HG02943 (cell line): ENCODE data around the gene DMP1.

ENCODE experiments used
- ATAC-seq: cut with Tn5 transposase; IDR thresholded peaks from one replicate; pipeline ENCODE4 v1.9.1; 2021; ENCODE audit warnings: mild to moderate bottlenecking, low read depth, moderate library complexity; ENCODE audit not compliant: unreplicated experiment

The DMP1 gene

GRCh38 chr4:87649980-87650379 is at the start of gene DMP1:
Gene DMP1 (plus strand): TSS chr4:87650280. CDS start chr4:87656493, 6,213 bp downstream.
- no peak for ATAC-seq

DNA sequence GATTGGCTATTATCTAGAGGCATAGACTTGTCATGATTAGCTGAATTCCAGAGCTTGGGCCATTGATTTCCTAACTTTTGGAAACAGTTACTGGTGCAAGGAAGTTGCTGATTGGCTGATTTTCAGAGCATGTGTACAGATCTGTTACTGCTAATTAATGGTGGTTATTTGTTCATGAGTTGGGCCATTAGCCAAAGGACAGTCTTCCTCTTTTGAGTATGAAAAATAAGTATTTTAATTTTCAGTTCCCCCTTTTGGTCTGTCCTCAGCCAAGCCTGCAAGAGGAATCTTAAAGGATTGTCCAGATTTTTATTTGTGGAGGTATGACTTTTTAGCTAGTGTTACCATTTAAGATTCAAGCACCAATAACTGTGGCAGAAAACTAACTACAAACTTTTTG is 48.7 kb upstream of the DMP1 start:
- no peak for ATAC-seq

GRCh38 chr4:87608229-87608628 is 41.9 kb upstream of the DMP1 start, which contains the start of gene DSPP:
Gene DSPP (plus strand): TSS chr4:87608529. CDS start chr4:87610909, 2,380 bp downstream.
- ATAC-seq, result no peak

- ATAC-seq, result no peak
Observed at GRCh38 chr4:87614292-87614890, 35.7 kb upstream of the DMP1 start.

DNA sequence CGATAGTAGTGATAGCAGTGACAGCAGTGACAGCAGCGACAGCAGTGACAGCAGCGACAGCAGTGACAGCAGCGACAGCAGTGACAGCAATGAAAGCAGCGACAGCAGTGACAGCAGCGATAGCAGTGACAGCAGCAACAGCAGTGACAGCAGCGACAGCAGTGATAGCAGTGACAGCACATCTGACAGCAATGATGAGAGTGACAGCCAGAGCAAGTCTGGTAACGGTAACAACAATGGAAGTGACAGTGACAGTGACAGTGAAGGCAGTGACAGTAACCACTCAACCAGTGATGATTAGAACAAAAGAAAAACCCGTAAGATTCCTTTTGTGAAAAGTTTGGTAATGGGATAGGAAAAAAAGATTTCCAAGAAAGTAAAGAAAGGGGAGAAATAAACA is 33.8 kb upstream of the DMP1 start:
- no peak for ATAC-seq

GRCh38 chr4:87620086-87620485 is 30.0 kb upstream of the DMP1 start:
- ATAC-seq, result no peak

DNA sequence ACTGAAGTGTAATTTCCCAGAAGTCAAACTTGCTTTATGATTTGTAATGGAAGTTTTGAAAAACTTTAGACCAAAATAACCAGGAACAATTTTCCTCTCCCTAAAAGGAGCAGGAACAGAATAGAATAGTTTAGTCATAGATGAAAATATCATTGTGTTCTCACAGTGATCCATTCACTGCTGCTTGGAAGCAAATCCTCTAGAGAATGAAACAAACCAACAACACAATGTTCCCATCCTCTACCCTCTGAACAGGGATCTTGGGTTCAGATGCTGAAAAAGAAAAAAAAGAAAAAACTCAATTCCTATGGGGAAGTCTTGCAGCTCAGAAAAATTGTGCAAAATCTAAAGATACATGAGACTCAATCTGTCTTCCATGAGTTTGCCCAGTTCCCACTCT is 29.6 kb upstream of the DMP1 start:
- ATAC-seq, result no peak

- no peak for ATAC-seq
Observed at GRCh38 chr4:87622303-87622702, 27.8 kb upstream of the DMP1 start.

DNA sequence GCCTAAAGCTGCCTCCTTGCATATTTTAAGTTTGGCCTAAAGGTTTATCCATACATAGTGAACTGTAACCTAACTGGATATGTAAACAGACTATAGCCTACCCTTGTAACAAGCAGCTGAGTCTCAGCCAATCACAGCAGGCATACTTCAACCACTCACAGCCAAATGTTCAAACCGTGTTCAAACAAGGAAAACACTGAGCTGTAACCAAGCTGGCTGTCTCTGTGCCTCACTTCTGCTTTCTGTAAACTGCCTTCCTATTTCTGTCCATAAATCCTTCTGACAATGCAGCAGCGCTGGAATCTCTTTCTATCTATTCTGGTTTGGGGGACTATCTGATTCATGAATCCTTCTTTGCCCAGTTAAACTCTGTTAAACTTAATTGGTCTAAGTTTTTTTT is 25.4 kb upstream of the DMP1 start:
- ATAC-seq, result no peak

GRCh38 chr4:87631668-87632067 is 18.4 kb upstream of the DMP1 start:
- no peak for ATAC-seq

GRCh38 chr4:87632469-87632868 is 17.6 kb upstream of the DMP1 start:
- no peak for ATAC-seq

GRCh38 chr4:87633243-87633642 is 16.8 kb upstream of the DMP1 start:
- ATAC-seq, result no peak

GRCh38 chr4:87644286-87644685 is 5.8 kb upstream of the DMP1 start:
- no peak for ATAC-seq

DNA sequence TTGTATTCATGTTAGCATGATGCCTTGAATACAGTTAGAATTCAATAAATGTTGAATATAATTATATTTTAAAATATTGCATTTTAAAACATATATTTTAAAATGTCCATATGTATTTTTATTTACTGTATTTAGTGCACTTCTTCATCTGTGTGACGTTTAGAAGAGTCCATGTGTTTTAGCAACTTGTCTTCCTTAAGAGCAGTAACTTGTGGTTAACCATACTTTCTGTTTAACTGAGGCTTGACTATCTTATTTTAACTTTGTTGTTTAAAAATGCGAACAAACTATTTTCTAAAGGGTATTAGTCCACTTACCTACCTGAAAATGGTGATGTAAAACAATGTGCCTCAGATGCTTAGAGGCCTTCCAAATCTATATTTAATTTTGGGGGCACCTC is 858 bp downstream of the DMP1 start:
- no peak for ATAC-seq

- no peak for ATAC-seq
Observed at GRCh38 chr4:87651941-87652340, 1.9 kb downstream of the DMP1 start.

DNA sequence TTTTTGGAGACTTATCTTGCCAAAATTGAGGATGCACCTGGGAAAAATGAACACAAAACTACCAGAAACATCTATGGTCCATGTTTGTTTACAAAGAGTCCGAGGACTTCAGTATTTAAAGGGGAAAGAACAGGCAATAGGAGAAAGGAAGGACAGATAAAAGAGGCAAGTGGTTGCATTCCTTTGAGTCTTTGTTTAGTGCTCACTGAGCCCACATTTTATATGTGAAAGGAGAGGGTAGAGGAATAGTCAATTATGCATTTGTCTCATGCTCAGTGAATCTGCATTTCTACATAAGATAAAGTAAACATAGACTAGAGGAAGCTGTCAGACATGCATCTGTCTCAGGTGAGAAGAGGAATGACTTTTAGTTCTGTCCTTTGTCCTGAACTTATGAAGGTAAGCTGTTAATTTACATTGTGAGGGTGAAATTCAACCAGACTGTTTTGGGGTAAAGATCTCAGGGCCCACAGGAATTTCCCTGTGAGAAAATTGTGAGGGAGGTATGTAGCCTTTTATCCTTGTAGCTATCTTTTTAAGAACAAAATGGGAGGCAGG is 4.5 kb downstream of the DMP1 start:
- ATAC-seq, result no peak

- ATAC-seq, result no peak
Observed at GRCh38 chr4:87657525-87657924, 7.4 kb downstream of the DMP1 start.

GRCh38 chr4:87659247-87659931 is 9.3 kb downstream of the DMP1 start:
- ATAC-seq, result no peak

DNA sequence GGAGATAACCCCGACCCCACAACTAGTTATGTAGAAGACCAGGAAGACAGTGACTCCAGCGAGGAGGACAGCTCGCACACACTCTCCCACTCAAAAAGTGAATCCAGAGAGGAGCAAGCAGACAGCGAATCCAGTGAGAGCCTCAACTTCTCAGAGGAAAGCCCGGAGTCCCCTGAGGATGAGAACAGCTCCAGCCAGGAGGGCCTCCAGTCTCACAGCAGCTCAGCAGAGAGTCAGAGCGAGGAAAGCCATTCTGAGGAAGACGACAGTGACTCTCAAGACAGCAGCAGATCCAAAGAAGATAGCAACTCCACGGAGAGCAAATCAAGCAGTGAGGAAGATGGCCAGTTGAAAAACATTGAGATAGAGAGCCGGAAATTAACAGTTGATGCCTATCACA is 12.8 kb downstream of the DMP1 start:
- no peak for ATAC-seq

DNA sequence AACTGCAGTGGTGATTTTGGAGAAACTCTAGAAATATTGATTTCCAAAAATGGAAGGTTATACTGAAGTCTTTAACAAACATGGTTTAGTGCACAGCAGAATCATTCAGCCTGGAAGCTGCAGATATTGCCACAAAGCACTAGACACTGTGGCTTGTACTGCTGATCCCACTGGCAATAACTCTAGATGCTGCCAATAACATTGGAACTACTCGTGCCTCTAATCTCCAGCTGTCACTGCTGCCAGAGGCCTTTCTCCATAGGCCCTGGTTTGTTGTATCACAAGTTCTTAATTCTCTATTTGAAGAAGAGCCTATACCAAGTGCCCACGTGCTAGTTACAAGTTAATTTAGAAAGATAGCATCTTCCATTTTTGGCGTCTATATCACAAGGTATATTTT is 19.3 kb downstream of the DMP1 start:
- no peak for ATAC-seq

GRCh38 chr4:87677731-87678130 is 27.7 kb downstream of the DMP1 start:
- ATAC-seq, result no peak
